Measurements from ENCODE around the gene FTCDNL1. TPM values are rescaled to one million over a fixed set of nuclear protein-coding genes. Genes with fewer than 3 reads are reported as not detected.
A peak's percentile ranks its signal among the peaks of the same experiment; 100 is the strongest.

The FTCDNL1 gene
- total RNA-seq, 2 donors from 2014 or later, result 1.3 to 2.4 TPM

GRCh38 chr2:199855812-199856211 lies 4.8 kb upstream of the FTCDNL1 start:
- no peak overlapping the region for H3K4me3 Mint-ChIP-seq
- peaks cover 3% of the 10 kb centered on the region for H3K27me3 Mint-ChIP-seq
- ATAC-seq (replicated peaks), result no peak
- H3K4me1 Mint-ChIP-seq, result no peaks in the 10 kb centered on the region
- H3K9me3 Mint-ChIP-seq, result no peaks in the 10 kb centered on the region
- no peaks in the 10 kb centered on the region for H3K36me3 Mint-ChIP-seq (ENCODE audit: low read depth)
- H3K27ac Mint-ChIP-seq, result no peak overlapping the region

- H3K9me3 Mint-ChIP-seq, result no peaks in the 10 kb centered on the region
- H3K27ac Mint-ChIP-seq, result no peak overlapping the region
- ATAC-seq (replicated peaks), result no peak
- no peaks in the 10 kb centered on the region for H3K27me3 Mint-ChIP-seq
- H3K4me1 Mint-ChIP-seq, result no peaks in the 10 kb centered on the region
- H3K36me3 Mint-ChIP-seq (ENCODE audit: low read depth), result no peaks in the 10 kb centered on the region
- peak overlapping the region; percentile 89 for H3K4me3 Mint-ChIP-seq
Observed at GRCh38 chr2:199851883-199852282, 891 bp upstream of the FTCDNL1 start.

GRCh38 chr2:199851501-199851810 lies 464 bp upstream of the FTCDNL1 start:
- ATAC-seq (replicated peaks), result no peak
- peak overlapping the region; percentile 89 for H3K4me3 Mint-ChIP-seq
- H3K9me3 Mint-ChIP-seq, result no peaks in the 10 kb centered on the region
- H3K27ac Mint-ChIP-seq, result peak overlapping the region; percentile 93
- H3K4me1 Mint-ChIP-seq, result no peaks in the 10 kb centered on the region
- H3K27me3 Mint-ChIP-seq, result no peaks in the 10 kb centered on the region
- H3K36me3 Mint-ChIP-seq (ENCODE audit: low read depth), result no peaks in the 10 kb centered on the region

GRCh38 chr2:199850218-199850717 lies 724 bp downstream of the FTCDNL1 start:
- ATAC-seq (replicated peaks), result no peak
- H3K27me3 Mint-ChIP-seq, result no peaks in the 10 kb centered on the region
- no peaks in the 10 kb centered on the region for H3K36me3 Mint-ChIP-seq (ENCODE audit: low read depth)
- no peak overlapping the region for H3K27ac Mint-ChIP-seq
- H3K4me3 Mint-ChIP-seq, result peak overlapping the region; percentile 58
- H3K9me3 Mint-ChIP-seq, result no peaks in the 10 kb centered on the region
- H3K4me1 Mint-ChIP-seq, result no peaks in the 10 kb centered on the region

GRCh38 chr2:199848389-199849130 lies 2.4 kb downstream of the FTCDNL1 start:
- no peak overlapping the region for H3K27ac Mint-ChIP-seq
- no peaks in the 10 kb centered on the region for H3K9me3 Mint-ChIP-seq
- H3K4me3 Mint-ChIP-seq, result no peak overlapping the region
- no peaks in the 10 kb centered on the region for H3K27me3 Mint-ChIP-seq
- H3K36me3 Mint-ChIP-seq (ENCODE audit: low read depth), result no peaks in the 10 kb centered on the region
- no peak for ATAC-seq (replicated peaks)
- no peaks in the 10 kb centered on the region for H3K4me1 Mint-ChIP-seq

- H3K27me3 Mint-ChIP-seq, result no peaks in the 10 kb centered on the region
- no peaks in the 10 kb centered on the region for H3K4me1 Mint-ChIP-seq
- H3K4me3 Mint-ChIP-seq, result no peak overlapping the region
- H3K9me3 Mint-ChIP-seq, result no peaks in the 10 kb centered on the region
- no peaks in the 10 kb centered on the region for H3K36me3 Mint-ChIP-seq (ENCODE audit: low read depth)
- ATAC-seq (replicated peaks), result no peak
- no peak overlapping the region for H3K27ac Mint-ChIP-seq
Observed at GRCh38 chr2:199847181-199847864, 3.7 kb downstream of the FTCDNL1 start.

- Mint-ChIP-seq H3K9me3 (no peaks in the 10 kb centered on the region), H3K4me3 (no peak overlapping the region), H3K36me3 (ENCODE audit: low read depth) (peaks cover 18% of the 10 kb centered on the region), H3K27me3 (no peaks in the 10 kb centered on the region), H3K4me1 (no peaks in the 10 kb centered on the region), H3K27ac (no peak overlapping the region)
- no peak for ATAC-seq (replicated peaks)
Observed at GRCh38 chr2:199842631-199843395, 8.2 kb downstream of the FTCDNL1 start.

GRCh38 chr2:199841409-199841808 lies 9.6 kb downstream of the FTCDNL1 start:
- no peak overlapping the region for H3K4me3 Mint-ChIP-seq
- H3K27me3 Mint-ChIP-seq, result no peaks in the 10 kb centered on the region
- no peak for ATAC-seq (replicated peaks)
- H3K27ac Mint-ChIP-seq, result no peak overlapping the region
- no peaks in the 10 kb centered on the region for H3K9me3 Mint-ChIP-seq
- H3K4me1 Mint-ChIP-seq, result no peaks in the 10 kb centered on the region
- peaks cover 19% of the 10 kb centered on the region for H3K36me3 Mint-ChIP-seq (ENCODE audit: low read depth)

GRCh38 chr2:199838399-199838798 lies 12.6 kb downstream of the FTCDNL1 start:
- Mint-ChIP-seq H3K27ac (no peak overlapping the region), H3K4me3 (no peak overlapping the region), H3K36me3 (ENCODE audit: low read depth) (peaks cover 19% of the 10 kb centered on the region), H3K27me3 (no peaks in the 10 kb centered on the region), H3K9me3 (no peaks in the 10 kb centered on the region), H3K4me1 (no peaks in the 10 kb centered on the region)
- ATAC-seq (replicated peaks), result no peak

GRCh38 chr2:199836943-199837342 lies 14.0 kb downstream of the FTCDNL1 start:
- Mint-ChIP-seq H3K27me3 (no peaks in the 10 kb centered on the region), H3K4me3 (no peak overlapping the region), H3K27ac (no peak overlapping the region), H3K36me3 (ENCODE audit: low read depth) (peaks cover 19% of the 10 kb centered on the region), H3K9me3 (no peaks in the 10 kb centered on the region), H3K4me1 (no peaks in the 10 kb centered on the region)
- no peak for ATAC-seq (replicated peaks)

GRCh38 chr2:199833525-199833924 lies 17.5 kb downstream of the FTCDNL1 start:
- Mint-ChIP-seq H3K4me1 (no peaks in the 10 kb centered on the region), H3K27me3 (no peaks in the 10 kb centered on the region), H3K36me3 (ENCODE audit: low read depth) (peaks cover 8% of the 10 kb centered on the region), H3K9me3 (no peaks in the 10 kb centered on the region), H3K27ac (no peak overlapping the region), H3K4me3 (no peak overlapping the region)
- no peak for ATAC-seq (replicated peaks)

GRCh38 chr2:199830531-199830930 lies 20.5 kb downstream of the FTCDNL1 start:
- no peak overlapping the region for H3K27ac Mint-ChIP-seq
- no peak overlapping the region for H3K4me3 Mint-ChIP-seq
- no peaks in the 10 kb centered on the region for H3K36me3 Mint-ChIP-seq (ENCODE audit: low read depth)
- no peak for ATAC-seq (replicated peaks)
- no peaks in the 10 kb centered on the region for H3K9me3 Mint-ChIP-seq
- H3K4me1 Mint-ChIP-seq, result no peaks in the 10 kb centered on the region
- no peaks in the 10 kb centered on the region for H3K27me3 Mint-ChIP-seq

- Mint-ChIP-seq H3K4me1 (no peaks in the 10 kb centered on the region), H3K27me3 (no peaks in the 10 kb centered on the region), H3K36me3 (ENCODE audit: low read depth) (no peaks in the 10 kb centered on the region), H3K4me3 (no peak overlapping the region), H3K27ac (no peak overlapping the region), H3K9me3 (no peaks in the 10 kb centered on the region)
- ATAC-seq (replicated peaks), result no peak
Observed at GRCh38 chr2:199829628-199830027, 21.4 kb downstream of the FTCDNL1 start.

GRCh38 chr2:199819746-199820145 lies 31.2 kb downstream of the FTCDNL1 start:
- no peaks in the 10 kb centered on the region for H3K9me3 Mint-ChIP-seq
- no peak overlapping the region for H3K4me3 Mint-ChIP-seq
- H3K36me3 Mint-ChIP-seq (ENCODE audit: low read depth), result no peaks in the 10 kb centered on the region
- no peak overlapping the region for H3K27ac Mint-ChIP-seq
- ATAC-seq (replicated peaks), result no peak
- H3K27me3 Mint-ChIP-seq, result no peaks in the 10 kb centered on the region
- no peaks in the 10 kb centered on the region for H3K4me1 Mint-ChIP-seq

GRCh38 chr2:199818754-199819153 lies 32.2 kb downstream of the FTCDNL1 start:
- H3K36me3 Mint-ChIP-seq (ENCODE audit: low read depth), result no peaks in the 10 kb centered on the region
- no peak overlapping the region for H3K4me3 Mint-ChIP-seq
- no peaks in the 10 kb centered on the region for H3K9me3 Mint-ChIP-seq
- no peak for ATAC-seq (replicated peaks)
- H3K4me1 Mint-ChIP-seq, result no peaks in the 10 kb centered on the region
- no peaks in the 10 kb centered on the region for H3K27me3 Mint-ChIP-seq
- H3K27ac Mint-ChIP-seq, result no peak overlapping the region
